HG03460 (cell line): Measurements from ENCODE around the gene SND1.
A peak's percentile ranks its signal among the peaks of the same experiment; 100 is the strongest.
"Not testable (repeated sequence)": the region's sequence is repeated elsewhere in the genome, so short reads cannot be mapped to it uniquely, and the experiment has no call there.

Source experiments
- ATAC-seq: cut with Tn5 transposase; IDR thresholded peaks from one replicate; pipeline ENCODE4 v1.9.1; 2021; ENCODE audit not compliant: unreplicated experiment

The SND1 gene

DNA sequence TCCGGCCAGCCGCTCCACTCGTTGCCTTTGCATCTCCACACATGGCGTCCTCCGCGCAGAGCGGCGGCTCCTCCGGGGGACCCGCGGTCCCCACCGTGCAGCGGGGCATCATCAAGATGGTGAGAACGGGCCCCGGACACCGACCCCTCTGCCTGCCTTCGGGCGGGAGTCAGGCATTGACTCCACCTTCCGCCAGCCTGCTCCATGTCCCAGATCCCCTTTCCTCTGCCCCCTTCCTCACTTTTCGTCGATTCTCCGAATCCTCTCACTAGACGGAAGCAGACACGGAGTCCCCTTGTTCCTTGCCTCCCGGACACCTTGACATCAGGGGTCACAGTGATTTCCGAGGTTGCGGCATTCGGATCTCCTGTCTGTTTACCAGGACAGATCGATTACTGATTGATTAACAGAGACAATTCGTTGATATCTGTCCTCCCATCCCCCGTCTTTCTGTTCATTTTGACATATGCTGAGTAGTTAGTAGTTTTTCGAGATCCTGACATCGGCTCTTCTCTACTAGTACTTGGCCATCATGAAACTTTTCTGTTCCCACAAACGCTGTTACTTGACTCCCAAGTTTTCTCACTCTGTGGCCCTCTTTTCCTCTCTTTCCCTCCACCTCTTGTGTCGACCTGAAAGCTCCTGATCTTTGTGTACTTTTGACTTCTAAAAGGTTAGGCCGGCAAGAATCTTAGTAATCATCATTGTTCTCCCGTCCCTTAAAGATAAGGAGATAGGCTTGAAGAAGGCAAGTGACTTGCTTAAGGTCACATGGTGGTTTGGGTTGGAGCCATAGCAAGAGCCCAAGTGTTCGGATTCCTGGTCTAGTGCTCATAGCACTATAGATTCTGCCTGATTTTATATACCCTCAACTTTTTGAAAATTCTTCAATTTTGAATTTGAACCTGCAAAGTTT, 597 bp downstream of the SND1 start:
- peak; percentile 11 for ATAC-seq

- ATAC-seq: no peak
Observed at GRCh38 chr7:127653396-127653795, 1.4 kb downstream of the SND1 start.

DNA sequence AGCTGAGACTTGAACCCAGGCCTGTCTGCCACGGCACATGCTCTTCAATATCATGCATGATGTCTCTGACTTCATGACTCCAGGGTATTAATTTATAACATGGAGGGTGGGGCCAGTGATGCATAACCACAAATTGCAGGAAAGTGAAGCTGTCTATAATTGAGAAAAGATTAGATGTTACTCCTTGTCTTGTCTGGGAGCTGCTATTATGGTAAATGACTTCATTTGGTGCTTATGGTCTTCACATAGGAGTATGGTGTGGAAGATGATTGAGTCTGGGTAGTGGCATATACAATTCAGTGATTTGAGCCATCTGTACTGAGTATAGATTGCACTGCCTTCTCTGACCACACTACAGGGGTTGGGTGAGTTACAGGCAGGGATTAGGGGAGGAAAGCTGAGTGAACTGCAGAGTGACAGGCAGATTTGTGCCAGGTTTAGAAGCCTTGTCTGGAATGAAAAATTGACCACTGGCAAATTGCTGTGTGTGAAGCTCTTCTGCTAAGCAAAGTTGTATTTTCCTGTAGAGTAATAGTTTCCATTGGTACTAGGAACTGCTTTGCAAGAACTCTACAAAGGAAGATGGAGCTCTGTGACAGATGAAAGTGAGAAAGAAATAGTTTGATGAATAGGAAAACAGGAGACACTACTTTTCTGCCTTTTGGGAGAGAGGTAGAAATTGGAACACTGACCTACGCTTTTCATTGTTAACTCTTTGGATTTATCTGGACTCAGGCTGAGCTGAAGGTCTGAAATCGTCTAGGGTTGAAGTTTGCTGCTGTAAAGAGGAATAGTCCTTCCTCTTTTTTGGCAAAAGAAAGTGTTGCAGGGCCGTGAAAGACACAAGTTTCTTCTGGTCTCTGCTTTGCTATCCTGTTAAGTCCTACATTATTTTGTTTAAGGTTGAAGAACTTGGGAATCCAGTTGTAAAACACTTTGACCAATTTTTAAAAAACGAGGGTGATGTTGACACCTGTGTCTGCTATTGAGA, 2.7 kb downstream of the SND1 start:
- ATAC-seq: no peak

DNA sequence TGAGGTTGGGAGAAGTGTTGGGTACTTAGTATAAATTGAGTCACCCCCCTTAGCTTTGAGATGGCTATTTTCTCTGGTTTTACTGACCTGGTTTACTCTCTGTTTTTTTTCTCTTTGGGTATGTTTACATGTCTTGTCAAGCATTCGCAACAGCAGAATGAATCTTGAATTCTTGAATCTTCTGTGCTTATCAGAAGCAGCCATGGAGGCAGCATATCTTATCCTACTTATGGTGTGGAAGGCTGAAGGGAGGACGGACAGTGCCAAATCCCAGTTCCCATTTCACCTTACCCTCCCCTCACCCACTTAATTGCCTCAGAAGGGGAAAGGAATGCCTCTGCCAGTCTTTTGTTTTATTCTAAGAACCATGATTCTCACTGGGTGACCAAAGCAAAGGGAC, 3.7 kb downstream of the SND1 start:
- no peak for ATAC-seq

DNA sequence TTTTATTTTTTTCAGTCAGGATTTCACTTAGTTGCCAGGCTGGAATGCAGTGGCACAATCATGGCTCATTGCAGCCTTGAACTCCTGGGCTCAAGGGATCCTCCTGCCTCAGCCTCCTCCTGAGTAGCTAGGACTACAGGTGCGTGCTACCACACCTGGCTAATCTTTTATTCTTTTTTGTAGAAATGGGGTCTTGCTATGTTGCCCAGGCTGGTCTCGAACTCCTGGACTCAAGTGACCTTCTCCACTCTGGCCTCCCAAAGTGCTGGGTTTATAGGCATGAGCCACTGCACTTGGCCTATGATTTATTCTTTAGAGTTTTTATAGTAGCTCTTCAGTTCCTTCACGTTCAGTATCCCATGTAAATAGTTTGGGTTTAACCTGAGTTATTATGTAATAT, 5.5 kb downstream of the SND1 start:
- ATAC-seq: no peak

GRCh38 chr7:127658970-127659630, 7.1 kb downstream of the SND1 start:
- no peak for ATAC-seq

DNA sequence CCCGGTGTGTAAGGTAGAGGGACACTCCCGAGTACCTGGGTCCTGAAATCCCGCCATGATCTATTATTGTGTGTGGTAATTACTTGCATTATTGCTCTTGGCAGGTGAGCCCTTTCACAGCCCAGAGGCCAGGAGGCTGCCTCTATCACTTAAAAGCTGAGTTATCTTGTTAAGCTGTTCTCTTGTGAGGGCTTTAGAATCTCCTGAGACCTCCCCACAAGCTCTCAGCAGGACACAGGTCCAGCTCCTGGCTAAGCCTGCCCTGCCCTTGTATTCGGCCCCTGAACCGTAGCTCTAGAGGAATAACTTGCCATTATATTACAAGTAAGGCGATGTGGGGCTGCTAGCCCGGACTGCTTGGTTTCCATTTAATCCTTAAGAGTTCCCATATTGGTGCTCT, 13.9 kb downstream of the SND1 start:
- no peak for ATAC-seq

GRCh38 chr7:127666602-127667001, 14.6 kb downstream of the SND1 start:
- ATAC-seq: no peak

GRCh38 chr7:127667017-127667670, 15.2 kb downstream of the SND1 start:
- ATAC-seq: peak; percentile 56

DNA sequence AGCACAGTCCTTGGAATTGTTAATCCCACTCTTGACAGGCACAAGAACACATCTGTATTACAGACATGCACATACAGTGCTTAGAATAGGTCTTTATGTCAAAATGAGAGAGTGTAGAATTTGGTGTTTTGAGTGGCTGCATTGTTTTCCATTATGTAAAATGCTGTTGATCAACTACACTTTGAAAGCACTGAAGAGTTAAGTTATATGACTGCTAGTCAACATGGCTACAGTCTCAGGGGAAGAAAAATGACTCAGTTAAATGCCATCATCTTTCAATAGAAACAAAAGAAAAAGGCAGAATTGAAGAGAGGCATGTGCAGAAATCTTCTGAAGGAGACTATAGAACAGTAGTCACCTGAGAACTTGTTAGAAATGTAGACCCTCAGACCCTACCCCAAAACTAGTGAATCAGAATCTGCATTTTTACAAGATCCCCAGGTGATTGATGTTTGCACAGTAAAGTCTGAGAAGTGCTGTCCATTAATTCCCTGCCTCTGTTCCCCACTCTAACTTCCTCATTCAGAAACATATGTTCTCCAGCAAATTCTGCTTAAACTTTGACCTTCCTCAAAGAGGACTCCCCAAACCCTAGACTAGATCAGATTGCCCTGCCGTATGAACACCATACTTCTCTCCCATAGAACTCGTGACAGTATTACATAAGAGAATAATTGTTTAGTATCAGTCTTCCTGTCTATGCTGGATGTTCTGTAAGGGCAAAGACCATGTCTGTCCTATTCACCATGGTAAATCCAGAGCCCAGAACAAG, 16.0 kb downstream of the SND1 start:
- ATAC-seq: no peak

- ATAC-seq: no peak
Observed at GRCh38 chr7:127671341-127671740, 19.3 kb downstream of the SND1 start.

GRCh38 chr7:127673902-127674301, 21.9 kb downstream of the SND1 start:
- no peak for ATAC-seq

DNA sequence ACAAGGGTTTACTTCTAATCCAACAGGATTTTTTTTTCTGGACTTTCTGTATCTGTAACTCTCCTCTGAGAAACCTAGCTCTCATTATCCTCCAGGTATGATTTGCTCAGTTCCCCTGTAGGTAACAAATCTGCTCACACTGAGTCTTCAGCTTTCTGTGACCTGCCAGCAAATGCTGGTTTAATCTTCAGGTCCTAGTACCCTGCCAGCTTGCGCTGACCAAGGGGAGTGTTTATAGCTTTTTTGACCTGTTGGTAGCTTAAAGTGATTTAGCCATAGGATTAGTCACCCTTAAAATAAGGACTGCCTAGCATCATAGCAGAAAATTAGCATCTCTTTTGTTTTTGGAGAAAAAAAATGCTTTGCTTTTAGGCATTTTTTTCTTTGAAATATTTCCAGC, 22.4 kb downstream of the SND1 start:
- ATAC-seq: no peak

- ATAC-seq: not testable (repeated sequence)
Observed at GRCh38 chr7:127674923-127675322, 22.9 kb downstream of the SND1 start.

- ATAC-seq: no peak
Observed at GRCh38 chr7:127675721-127676120, 23.7 kb downstream of the SND1 start.

DNA sequence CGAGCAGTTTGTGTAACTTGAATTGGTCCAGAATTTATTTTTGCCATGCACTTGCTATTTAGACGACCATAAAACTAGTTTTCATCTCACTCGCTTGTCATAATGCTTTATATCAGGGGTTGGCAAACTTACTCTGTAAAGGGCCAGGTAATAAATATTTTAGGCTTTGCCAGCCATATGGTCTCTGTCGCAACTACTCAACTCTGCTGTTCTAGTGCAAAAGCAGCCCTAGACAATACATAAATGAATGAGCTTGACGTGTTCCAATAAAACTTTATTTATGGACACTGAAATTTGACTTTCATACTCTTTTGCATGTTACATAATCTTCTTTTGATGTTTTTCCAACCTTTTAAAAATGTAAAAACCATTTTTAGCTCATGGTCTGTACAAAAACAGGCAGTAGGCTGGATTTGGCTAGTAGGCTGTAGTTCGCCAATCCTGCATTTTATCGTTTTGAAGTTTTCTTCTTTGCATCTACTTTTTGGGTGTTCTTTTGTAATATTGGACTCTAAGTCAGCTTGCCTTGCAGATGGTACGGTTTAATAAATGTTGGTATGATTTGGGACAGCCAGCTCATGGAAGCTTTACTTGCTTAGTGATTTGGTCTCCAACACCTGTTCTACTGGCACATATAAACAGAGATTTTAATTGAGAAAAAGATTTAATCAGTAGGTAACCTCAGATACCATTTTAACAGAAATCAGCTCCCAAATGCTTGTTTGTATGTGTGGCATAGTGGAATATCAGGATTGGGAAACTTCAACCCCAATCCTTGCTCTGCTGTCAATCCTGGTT, 25.6 kb downstream of the SND1 start:
- no peak for ATAC-seq

GRCh38 chr7:127678337-127678736, 26.3 kb downstream of the SND1 start:
- ATAC-seq: no peak

DNA sequence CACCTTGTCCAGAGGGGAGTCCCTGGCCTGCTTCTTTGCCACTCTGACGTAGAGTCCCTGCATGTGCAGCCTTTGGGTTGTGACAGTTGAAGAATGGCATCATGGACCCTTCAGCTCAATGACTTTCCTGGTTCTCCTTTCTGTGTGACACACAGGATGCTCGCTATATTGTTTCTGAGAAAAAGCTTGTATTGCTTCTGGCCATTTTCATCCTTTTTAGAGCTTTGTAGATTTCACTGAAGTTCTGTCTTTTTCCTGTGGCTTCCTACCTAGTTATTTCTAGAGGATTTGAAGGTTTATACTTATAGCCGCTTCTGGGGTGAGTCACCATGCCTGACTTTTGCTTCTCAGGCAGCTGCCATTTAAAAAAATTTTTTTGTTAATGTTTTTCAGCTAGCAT, 27.0 kb downstream of the SND1 start:
- peak; percentile 90 for ATAC-seq

DNA sequence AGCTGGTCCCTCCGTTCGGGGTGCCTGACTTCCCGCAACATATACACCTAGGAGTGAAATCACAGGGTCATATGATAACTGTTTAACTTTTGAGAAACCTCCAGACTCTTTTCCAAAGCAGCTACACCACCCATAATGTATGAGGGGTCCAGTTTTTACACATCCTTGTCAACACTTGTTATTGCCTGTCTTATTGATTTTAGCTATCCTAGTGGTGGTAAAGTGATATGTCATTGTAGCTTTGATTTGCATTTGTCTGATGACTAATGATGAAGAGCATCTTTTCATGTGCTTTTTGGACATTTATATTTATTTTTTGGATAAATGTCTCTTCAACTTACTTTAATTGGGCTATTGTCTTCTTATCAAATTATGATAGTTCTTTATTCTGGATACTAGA, 29.0 kb downstream of the SND1 start:
- no peak for ATAC-seq
